Mesendoderm (in vitro differentiated cells): ENCODE measurements around the gene RPS29.
A peak's percentile ranks its signal among the peaks of the same experiment; 100 is the strongest.

Experiments used
- DNase-seq: peaks from one replicate; pipeline ENCODE4 v3.0.0; 2013
- H2AK5ac ChIP-seq: 2 replicates; pipeline ENCODE4 v1.6.1; 2013; ENCODE audit warnings: low read length, inconsistent platforms
- H2BK120ac ChIP-seq: 2 replicates; pipeline ENCODE4 v1.6.1; 2013; ENCODE audit warnings: low read depth, mild to moderate bottlenecking, low read length, moderate library complexity, mixed read lengths
- H2BK15ac ChIP-seq: replicated peaks from 2 replicates; pipeline ENCODE4 v1.6.1; 2013; ENCODE audit warnings: low read depth, mild to moderate bottlenecking, moderate library complexity
- H2BK5ac ChIP-seq: 2 replicates; pipeline ENCODE4 v1.6.1; 2013; ENCODE audit warnings: low read length, inconsistent platforms
- H3K18ac ChIP-seq: 2 replicates; pipeline ENCODE4 v1.6.1; 2013; ENCODE audit warnings: mild to moderate bottlenecking, low read length, mixed read lengths
- H3K23ac ChIP-seq: one replicate; pipeline ENCODE4 v1.6.1; 2013; ENCODE audit warnings: low read length
- H3K27ac ChIP-seq: 2 replicates; pipeline ENCODE4 v1.5.1; 2013; ENCODE audit warnings: low read depth, mild to moderate bottlenecking, inconsistent platforms, low read length, moderate library complexity
- H3K27me3 ChIP-seq: 2 replicates; pipeline ENCODE4 v1.6.1; 2013; ENCODE audit warnings: low read length, control low read depth, mild to moderate bottlenecking, inconsistent platforms; ENCODE audit not compliant: insufficient read depth, poor library complexity
- H3K36me3 ChIP-seq: 2 replicates; pipeline ENCODE4 v1.6.1; 2013; ENCODE audit warnings: low read length, inconsistent platforms; ENCODE audit not compliant: control insufficient read depth, insufficient read depth
- H3K4ac ChIP-seq: one replicate; pipeline ENCODE4 v1.6.1; 2013; ENCODE audit warnings: low read depth, mild to moderate bottlenecking, low read length, moderate library complexity
- H3K4me1 ChIP-seq: 2 replicates; pipeline ENCODE4 v1.6.1; 2013; ENCODE audit warnings: low read depth, low read length, inconsistent platforms; ENCODE audit not compliant: control insufficient read depth
- H3K4me2 ChIP-seq: 2 replicates; pipeline ENCODE4 v1.6.1; 2013; ENCODE audit warnings: low read length
- H3K4me3 ChIP-seq: 2 replicates; pipeline ENCODE4 v1.5.1; 2013; ENCODE audit warnings: mild to moderate bottlenecking, low read length
- H3K56ac ChIP-seq: one replicate; pipeline ENCODE4 v1.6.1; 2013; ENCODE audit warnings: low read length
- H3K79me1 ChIP-seq: 2 replicates; pipeline ENCODE4 v1.6.1; 2013; ENCODE audit warnings: low read length, inconsistent platforms
- H3K79me2 ChIP-seq: 2 replicates; pipeline ENCODE4 v1.6.1; 2013; ENCODE audit warnings: mild to moderate bottlenecking, low read length; ENCODE audit not compliant: control insufficient read depth, insufficient read depth
- H3K9ac ChIP-seq: 2 replicates; pipeline ENCODE4 v1.6.1; 2013; ENCODE audit warnings: low read length, inconsistent platforms
- H4K5ac ChIP-seq: one replicate; pipeline ENCODE4 v1.6.1; 2013; ENCODE audit warnings: low read length
- H4K8ac ChIP-seq: one replicate; pipeline ENCODE4 v1.6.1; 2013; ENCODE audit warnings: low read depth, mild to moderate bottlenecking, control low read depth, low read length, moderate library complexity
- WGBS: extraction: QIAGEN DNeasy Blood & Tissue Kit; methylation state at CpG from one replicate; pipeline ENCODE4 v1.1.7; 2013; ENCODE audit warnings: low lambda C conversion rate, missing lambda C conversion rate; ENCODE audit not compliant: insufficient coverage; ENCODE audit errors: extremely low coverage; 5-methylcytosine and 5-hydroxymethylcytosine counted together

The RPS29 gene

GRCh38 chr14:49569281-49569680 is 16.9 kb downstream of the RPS29 start:
- Histone ChIP-seq H2BK5ac (no peak overlapping the region), H2AK5ac (no peak overlapping the region), H3K27ac (no peak overlapping the region), H3K4ac (no peak overlapping the region), H2BK15ac (no peak overlapping the region), H3K9ac (no peak overlapping the region), H3K79me2 (no peaks in the 10 kb centered on the region), H3K36me3 (no peaks in the 10 kb centered on the region), H3K56ac (no peak overlapping the region), H2BK120ac (no peak overlapping the region), H4K5ac (no peak overlapping the region), H3K4me2 (no peak overlapping the region), H3K18ac (no peak overlapping the region), H3K27me3 (no peaks in the 10 kb centered on the region), H3K79me1 (no peaks in the 10 kb centered on the region), H3K4me1 (no peaks in the 10 kb centered on the region), H3K4me3 (no peak overlapping the region), H4K8ac (no peak overlapping the region), H3K23ac (no peak overlapping the region)
- no peak for DNase-seq
- WGBS = no CpG with 5 or more reads among the region's 3 CpGs

- WGBS = no CpG with 5 or more reads among the region's 12 CpGs
- no peak for DNase-seq
- H3K79me1 ChIP-seq = no peaks in the 10 kb centered on the region
Observed at GRCh38 chr14:49566714-49567113, 19.5 kb downstream of the RPS29 start.

GRCh38 chr14:49559979-49560768 is 26.0 kb downstream of the RPS29 start:
- H3K4me3 ChIP-seq = no peak overlapping the region
- no peaks in the 10 kb centered on the region for H3K27me3 ChIP-seq
- no peak overlapping the region for H3K18ac ChIP-seq
- no peak overlapping the region for H3K56ac ChIP-seq
- no peak overlapping the region for H3K4ac ChIP-seq
- H3K4me2 ChIP-seq = no peak overlapping the region
- no peaks in the 10 kb centered on the region for H3K79me2 ChIP-seq
- no peak overlapping the region for H3K27ac ChIP-seq
- H3K9ac ChIP-seq = no peak overlapping the region
- H2AK5ac ChIP-seq = no peak overlapping the region
- H2BK120ac ChIP-seq = no peak overlapping the region
- DNase-seq = no peak
- H2BK5ac ChIP-seq = no peak overlapping the region
- H3K4me1 ChIP-seq = no peaks in the 10 kb centered on the region
- no peak overlapping the region for H2BK15ac ChIP-seq
- H3K79me1 ChIP-seq = no peaks in the 10 kb centered on the region
- H4K5ac ChIP-seq = no peak overlapping the region
- no peak overlapping the region for H3K23ac ChIP-seq
- H3K36me3 ChIP-seq = no peaks in the 10 kb centered on the region
- no CpG with 5 or more reads among the region's 6 CpGs for WGBS
- no peak overlapping the region for H4K8ac ChIP-seq

More at GRCh38 chr14:49566714-49567113, 19.5 kb downstream of the RPS29 start:
- no peaks in the 10 kb centered on the region for H3K27me3 ChIP-seq
- no peak overlapping the region for H3K9ac ChIP-seq
- H3K18ac ChIP-seq = no peak overlapping the region
- H3K79me2 ChIP-seq = no peaks in the 10 kb centered on the region
- H4K8ac ChIP-seq = no peak overlapping the region
- no peak overlapping the region for H3K4me3 ChIP-seq
- H3K4ac ChIP-seq = no peak overlapping the region
- H3K36me3 ChIP-seq = no peaks in the 10 kb centered on the region
- no peak overlapping the region for H2BK15ac ChIP-seq
- no peak overlapping the region for H3K23ac ChIP-seq
- no peak overlapping the region for H3K4me2 ChIP-seq
- no peak overlapping the region for H3K56ac ChIP-seq
- H2AK5ac ChIP-seq = no peak overlapping the region
- H3K27ac ChIP-seq = no peak overlapping the region
- H4K5ac ChIP-seq = no peak overlapping the region
- no peak overlapping the region for H2BK120ac ChIP-seq
- no peak overlapping the region for H2BK5ac ChIP-seq
- no peaks in the 10 kb centered on the region for H3K4me1 ChIP-seq

- H3K4me2 ChIP-seq = no peak overlapping the region
- H3K56ac ChIP-seq = no peak overlapping the region
- DNase-seq = no peak
- H2BK5ac ChIP-seq = no peak overlapping the region
- H3K27ac ChIP-seq = no peak overlapping the region
- no peak overlapping the region for H3K18ac ChIP-seq
- no peaks in the 10 kb centered on the region for H3K36me3 ChIP-seq
- no peaks in the 10 kb centered on the region for H3K27me3 ChIP-seq
- peaks cover 6% of the 10 kb centered on the region for H3K4me1 ChIP-seq
- H4K5ac ChIP-seq = no peak overlapping the region
- H3K9ac ChIP-seq = no peak overlapping the region
- H4K8ac ChIP-seq = no peak overlapping the region
- H2BK15ac ChIP-seq = no peak overlapping the region
- no peaks in the 10 kb centered on the region for H3K79me2 ChIP-seq
- no peak overlapping the region for H2BK120ac ChIP-seq
- no CpG with 5 or more reads among the region's 3 CpGs for WGBS
- H3K23ac ChIP-seq = no peak overlapping the region
- no peaks in the 10 kb centered on the region for H3K79me1 ChIP-seq
- no peak overlapping the region for H2AK5ac ChIP-seq
- H3K4me3 ChIP-seq = no peak overlapping the region
- no peak overlapping the region for H3K4ac ChIP-seq
Observed at GRCh38 chr14:49553892-49554291, 32.3 kb downstream of the RPS29 start.

- peaks cover 6% of the 10 kb centered on the region for H3K4me1 ChIP-seq
- no peak overlapping the region for H2AK5ac ChIP-seq
- H3K27ac ChIP-seq = no peak overlapping the region
- no peak overlapping the region for H2BK5ac ChIP-seq
- no peak overlapping the region for H4K8ac ChIP-seq
- no peak overlapping the region for H4K5ac ChIP-seq
- no peak overlapping the region for H3K4me2 ChIP-seq
- H3K4ac ChIP-seq = no peak overlapping the region
- H3K56ac ChIP-seq = no peak overlapping the region
- no peak overlapping the region for H2BK15ac ChIP-seq
- no peak for DNase-seq
- no peak overlapping the region for H3K23ac ChIP-seq
- H3K79me2 ChIP-seq = no peaks in the 10 kb centered on the region
- H3K27me3 ChIP-seq = no peaks in the 10 kb centered on the region
- no peaks in the 10 kb centered on the region for H3K79me1 ChIP-seq
- no peak overlapping the region for H3K9ac ChIP-seq
- no peak overlapping the region for H2BK120ac ChIP-seq
- H3K18ac ChIP-seq = no peak overlapping the region
- H3K36me3 ChIP-seq = no peaks in the 10 kb centered on the region
- H3K4me3 ChIP-seq = no peak overlapping the region
Observed at GRCh38 chr14:49553106-49553505, 33.1 kb downstream of the RPS29 start.

GRCh38 chr14:49551569-49551968 is 34.6 kb downstream of the RPS29 start:
- Histone ChIP-seq H3K4ac (peak overlapping the region; percentile 31), H3K79me1 (no peaks in the 10 kb centered on the region), H2AK5ac (no peak overlapping the region), H3K23ac (no peak overlapping the region), H4K8ac (no peak overlapping the region), H2BK120ac (no peak overlapping the region), H3K79me2 (no peaks in the 10 kb centered on the region), H3K56ac (no peak overlapping the region), H3K18ac (peak overlapping the region; percentile 22), H4K5ac (no peak overlapping the region), H3K9ac (no peak overlapping the region), H3K4me1 (peaks cover 6% of the 10 kb centered on the region), H2BK5ac (no peak overlapping the region), H3K4me2 (no peak overlapping the region), H2BK15ac (no peak overlapping the region), H3K27me3 (no peaks in the 10 kb centered on the region), H3K27ac (no peak overlapping the region), H3K4me3 (no peak overlapping the region), H3K36me3 (no peaks in the 10 kb centered on the region)
- WGBS = no CpG with 5 or more reads among the region's 2 CpGs
- DNase-seq = no peak
